H1 (cell line): ENCODE data around the gene CACNA1B. TPM values are rescaled to one million over a fixed set of nuclear protein-coding genes. Genes with fewer than 3 reads are reported as not detected.

Experiments used
- CTCF ChIA-PET: fragments of 300-600 bp; sonication (Branson Sonifier 250); formaldehyde crosslinking; loops from one replicate; lab custom pipeline; 2021; ENCODE audit not compliant: partially characterized antibody; lab: Charles Lee
- POLR2A ChIA-PET: fragments of 300-600 bp; sonication (Branson Sonifier 250); formaldehyde crosslinking; loops from one replicate; lab custom pipeline; 2021; ENCODE audit warnings: inconsistent platforms; ENCODE audit not compliant: partially characterized antibody; lab: Charles Lee
- DNase-seq, 2 experiments: peaks; one replicate each; pipeline versions ENCODE4 v3.0.0 to v3.0.0-alpha.2; 2010 to 2022; ENCODE audit warnings: low spot score in 2 of 2, low read depth in 1 of 2, mixed read lengths in 1 of 2
- FAIRE-seq: peaks from 2 replicates; lab custom pipeline; 2011; peaks lifted over from hg19 to GRCh38; lab: Jason Lieb, UNC
- H2AFZ ChIP-seq: 2 replicates; pipeline ENCODE4 v1.8.1; 2012; ENCODE audit warnings: low read length, inconsistent platforms
- H2AK5ac ChIP-seq: 2 replicates; pipeline ENCODE4 v1.6.1; 2013; ENCODE audit warnings: low read depth, low read length
- H2BK120ac ChIP-seq: replicated peaks from 2 replicates; pipeline ENCODE3; 2013; ENCODE audit warnings: low read depth, low read length, inconsistent platforms
- H2BK12ac ChIP-seq: 2 replicates; pipeline ENCODE4 v1.6.1; 2013; ENCODE audit warnings: low read depth, low read length
- H2BK15ac ChIP-seq: 2 replicates; pipeline ENCODE4 v1.6.1; 2013; ENCODE audit warnings: low read length
- H2BK20ac ChIP-seq: 2 replicates; pipeline ENCODE4 v1.6.1; 2013; ENCODE audit warnings: low read length
- H2BK5ac ChIP-seq: 2 replicates; pipeline ENCODE4 v1.6.1; 2013; ENCODE audit warnings: low read depth, low read length
- H3K14ac ChIP-seq: 2 replicates; pipeline ENCODE4 v1.6.1; 2013; ENCODE audit warnings: inconsistent platforms; ENCODE audit not compliant: insufficient read length
- H3K18ac ChIP-seq: 2 replicates; pipeline ENCODE4 v1.6.1; 2013; ENCODE audit warnings: low read length; ENCODE audit errors: extremely low read depth
- H3K23ac ChIP-seq: 2 replicates; pipeline ENCODE4 v1.6.1; 2013; ENCODE audit warnings: inconsistent platforms; ENCODE audit not compliant: insufficient read length
- H3K23me2 ChIP-seq: 2 replicates; pipeline ENCODE4 v1.6.1; 2013; ENCODE audit warnings: low read depth, low read length
- H3K27ac ChIP-seq: 2 replicates; pipeline ENCODE4 v1.6.1; 2011; ENCODE audit warnings: low read depth, low read length, inconsistent platforms
- H3K27me3 ChIP-seq, 4 experiments: replicated peaks in 1 of 4; 1 replicate in 1 of 4; 2 replicates in 3 of 4; pipeline versions ENCODE4 v1.6.1 to v1.8.1; 2011 to 2013; ENCODE audit warnings: low read length in 3 of 4, mild to moderate bottlenecking in 3 of 4, inconsistent platforms in 2 of 4, mixed read lengths in 2 of 4, moderate library complexity in 1 of 4; ENCODE audit not compliant: control insufficient read depth in 3 of 4, insufficient read depth in 3 of 4; ENCODE audit errors: extremely low read depth in 1 of 4
- H3K36me3 ChIP-seq, 4 experiments: 2 replicates each; pipeline versions ENCODE4 v1.6.1 to v1.8.1; 2011 to 2013; ENCODE audit warnings: mild to moderate bottlenecking in 4 of 4, low read length in 3 of 4, moderate library complexity in 2 of 4, control low read depth in 1 of 4, inconsistent platforms in 1 of 4; ENCODE audit not compliant: insufficient read depth in 4 of 4, control insufficient read depth in 2 of 4
- H3K4ac ChIP-seq: replicated peaks from 2 replicates; pipeline ENCODE3; 2013; ENCODE audit warnings: low read length, low read depth, mixed read lengths, inconsistent platforms; ENCODE audit not compliant: insufficient read length
- H3K4me1 ChIP-seq, 4 experiments: replicated peaks in 1 of 4; 1 replicate in 1 of 4; 2 replicates in 3 of 4; pipeline versions ENCODE4 v1.6.1 to v1.8.1; 2011 to 2013; ENCODE audit warnings: low read length in 3 of 4, inconsistent platforms in 2 of 4, mixed read lengths in 1 of 4; ENCODE audit not compliant: insufficient read depth in 4 of 4, control insufficient read depth in 3 of 4
- H3K4me2 ChIP-seq, 2 experiments: 2 replicates each; pipeline versions ENCODE4 v1.6.1 to v1.8.1; 2011 to 2013; ENCODE audit warnings: low read depth in 2 of 2, low read length in 2 of 2, control low read depth in 1 of 2, inconsistent platforms in 1 of 2, mild to moderate bottlenecking in 1 of 2; ENCODE audit not compliant: insufficient read depth in 1 of 2
- H3K4me3 ChIP-seq, 4 experiments: fragments of 200-600, 300-600 bp in 1 of 4; sonication (generic), shearing (Covaris generic), sonication (Bioruptor Twin) in 1 of 4; 2 replicates each; pipeline versions ENCODE4 v1.5.1 to v1.8.1; 2011 to 2016; ENCODE audit warnings: low read length in 4 of 4, low read depth in 3 of 4, control low read depth in 2 of 4, inconsistent platforms in 2 of 4, mild to moderate bottlenecking in 2 of 4, mixed read lengths in 1 of 4, moderate library complexity in 1 of 4; ENCODE audit not compliant: insufficient read depth in 2 of 4; ENCODE audit errors: extremely low read depth in 1 of 4
- H3K56ac ChIP-seq: replicated peaks from 2 replicates; pipeline ENCODE3; 2013; ENCODE audit warnings: low read depth, mild to moderate bottlenecking, mixed read lengths, low read length, inconsistent platforms; ENCODE audit not compliant: insufficient read length
- H3K79me1 ChIP-seq: 2 replicates; pipeline ENCODE4 v1.6.1; 2013; ENCODE audit warnings: low read depth, low read length, control low read depth
- H3K79me2 ChIP-seq, 2 experiments: 2 replicates each; pipeline versions ENCODE4 v1.6.1 to v1.8.1; 2012 to 2013; ENCODE audit warnings: low read length in 2 of 2, mild to moderate bottlenecking in 2 of 2, inconsistent platforms in 1 of 2; ENCODE audit not compliant: insufficient read depth in 2 of 2, control insufficient read depth in 1 of 2
- H3K9ac ChIP-seq, 4 experiments: replicated peaks in 1 of 4; 1 replicate in 1 of 4; 2 replicates in 3 of 4; pipeline versions ENCODE4 v1.6.1 to v1.8.1; 2011 to 2013; ENCODE audit warnings: low read depth in 3 of 4, low read length in 3 of 4, control low read depth in 2 of 4, mild to moderate bottlenecking in 2 of 4, moderate library complexity in 2 of 4, inconsistent platforms in 1 of 4; ENCODE audit errors: extremely low read depth in 1 of 4
- H3K9me3 ChIP-seq, 2 experiments: 2 replicates each; pipeline versions ENCODE4 v1.6.1 to v1.8.1; 2012 to 2013; ENCODE audit warnings: mild to moderate bottlenecking in 2 of 2, moderate library complexity in 2 of 2, control low read depth in 1 of 2, inconsistent platforms in 1 of 2, low read depth in 1 of 2, low read length in 1 of 2, mixed read lengths in 1 of 2; ENCODE audit not compliant: insufficient read depth in 2 of 2
- H4K20me1 ChIP-seq, 2 experiments: replicated peaks in 1 of 2; 2 replicates each; pipeline versions ENCODE3 to v1.8.1; 2011 to 2013; ENCODE audit warnings: inconsistent platforms in 2 of 2, low read length in 2 of 2, mild to moderate bottlenecking in 1 of 2; ENCODE audit not compliant: insufficient read depth in 2 of 2, control insufficient read depth in 1 of 2
- H4K5ac ChIP-seq: 2 replicates; pipeline ENCODE4 v1.6.1; 2013; ENCODE audit warnings: low read length, low read depth, mixed read lengths, inconsistent platforms; ENCODE audit not compliant: insufficient read length
- H4K8ac ChIP-seq: 2 replicates; pipeline ENCODE4 v1.8.0; 2013; ENCODE audit warnings: mild to moderate bottlenecking, moderate library complexity, low read length, inconsistent platforms; ENCODE audit not compliant: insufficient read depth; ENCODE audit errors: extremely low read depth
- H4K91ac ChIP-seq: replicated peaks from 2 replicates; pipeline ENCODE3; 2013; ENCODE audit warnings: low read length, mixed read lengths, inconsistent platforms; ENCODE audit not compliant: insufficient read length
- ATF2 ChIP-seq: IDR thresholded peaks from 2 replicates; pipeline ENCODE4 v1.6.1; 2012; ENCODE audit warnings: low read length, inconsistent platforms
- EZH2 ChIP-seq: fragments of 200-600 bp; sonication (generic); IDR thresholded peaks from 2 replicates; pipeline ENCODE4 v1.7.1; 2012; ENCODE audit warnings: low read depth, mild to moderate bottlenecking, moderate library complexity, low read length, inconsistent platforms; ENCODE audit not compliant: severe bottlenecking
- GABPA ChIP-seq: IDR thresholded peaks from 2 replicates; pipeline ENCODE4 v1.6.1; 2011; ENCODE audit warnings: mild to moderate bottlenecking, low read length, moderate library complexity, borderline replicate concordance; ENCODE audit not compliant: insufficient read depth
- HDAC2 ChIP-seq, 2 experiments: fragments of 300-600 bp in 1 of 2; sonication (generic) in 1 of 2; IDR thresholded peaks; 2 replicates each; pipeline ENCODE4 v1.6.1; 2011 to 2012; ENCODE audit warnings: low read depth in 2 of 2, low read length in 2 of 2, mild to moderate bottlenecking in 2 of 2, moderate library complexity in 2 of 2, borderline replicate concordance in 1 of 2, inconsistent platforms in 1 of 2
- POU5F1 ChIP-seq: IDR thresholded peaks from 2 replicates; pipeline ENCODE4 v1.6.1; 2011; ENCODE audit warnings: low read depth, mild to moderate bottlenecking, low read length, moderate library complexity
- RAD21 ChIP-seq, 2 experiments: IDR thresholded peaks in 1 of 2; conservative IDR thresholded peaks in 1 of 2; 2 replicates each; pipeline ENCODE4 v1.6.1; 2011; ENCODE audit warnings: low read depth in 2 of 2, low read length in 2 of 2, improper control_type of control experiment in 1 of 2, inconsistent platforms in 1 of 2, mild to moderate bottlenecking in 1 of 2, moderate library complexity in 1 of 2
- SP4 ChIP-seq: IDR thresholded peaks from 2 replicates; pipeline ENCODE4 v1.6.1; 2012; ENCODE audit warnings: low read length, inconsistent platforms
- SRF ChIP-seq: IDR thresholded peaks from 2 replicates; pipeline ENCODE4 v1.6.1; 2011; ENCODE audit warnings: mild to moderate bottlenecking, low read depth, low read length, moderate library complexity
- WGBS, 2 experiments: shearing (Covaris generic) in 1 of 2; methylation state at CpG; one replicate each; pipeline versions ENCODE4 v1.1.6 to v1.1.7; 2013 to 2015; ENCODE audit warnings: low lambda C conversion rate in 2 of 2, mixed read lengths in 2 of 2, inconsistent platforms in 1 of 2, low coverage in 1 of 2, missing lambda C conversion rate in 1 of 2; ENCODE audit not compliant: insufficient replicate concordance in 2 of 2, insufficient coverage in 1 of 2, insufficient read length in 1 of 2; ENCODE audit errors: extremely low coverage in 1 of 2, missing lambda C conversion rate in 1 of 2; 5-methylcytosine and 5-hydroxymethylcytosine counted together
- polyA plus RNA-seq, 7 experiments: library from polyadenylated mRNA; depleted of rRNA in 3 of 7; stranded (reverse) in 5 of 7; unstranded in 2 of 7; fragments of >200 nt in 5 of 7; fragments of 200-250 nt in 2 of 7; gene quantifications; 1 replicate in 5 of 7; 2 replicates in 1 of 7; 4 replicates in 1 of 7; pipeline versions ENCODE4 v1.2.1 to v1.2.3, GENCODE V29; 2011 to 2013; ENCODE audit warnings: missing spikeins in 2 of 7, mixed read lengths in 2 of 7
- total RNA-seq: library from RNA; stranded (reverse); fragmentation: NEBNext Ultra II Directional; extraction: Animal tissue kit (Norgen Biotek cat#: 25700); gene quantifications from 2 replicates; pipeline ENCODE4 v1.2.1, GENCODE V29; 2021

CACNA1B gene
- total and polyA plus RNA-seq, 2 of the 8 experiments (the other 6 are each of a cell fraction or from before 2014, with no cell fraction given): 1.5 to 5.7 TPM

GRCh38 chr9:137873408-137873807 lies 4.2 kb upstream of the CACNA1B start:
- H3K4me3 ChIP-seq: no peak overlapping the region
- no peak for TF ChIP-seq ATF2
- TF ChIP-seq EZH2: no peak
- TF ChIP-seq SRF: no peak
- TF ChIP-seq SP4: no peak
- no peak for TF ChIP-seq GABPA
- TF ChIP-seq RAD21 (IDR thresholded peaks at IDR 0.05 in 1 of 2, conservative IDR thresholded peaks at IDR 0.05 in 1 of 2; ENCODE audit: low read depth in 2 of 2, low read length in 2 of 2): no peak
- TF ChIP-seq POU5F1: no peak
- TF ChIP-seq HDAC2 (IDR thresholded peaks at IDR 0.05; ENCODE audit: borderline replicate concordance in 1 of 2, low read depth in 2 of 2, low read length in 2 of 2): no peak

More at GRCh38 chr9:137873408-137873807, 4.2 kb upstream of the CACNA1B start:
- H3K23ac ChIP-seq: no peak overlapping the region
- H2BK120ac ChIP-seq: no peak overlapping the region
- H2BK15ac ChIP-seq: no peak overlapping the region
- H3K18ac ChIP-seq: no peak overlapping the region
- no peak for DNase-seq
- no peak overlapping the region for H2BK5ac ChIP-seq
- 0 out of 2 replicates have a peak, but pooled peaks cover 2% of the 10 kb centered on the region for H3K79me1 ChIP-seq
- peaks cover 0 to 4% of the 10 kb centered on the region in 2 experiments for H4K20me1 ChIP-seq
- H3K4me2 ChIP-seq: no peak overlapping the region
- H3K27me3 ChIP-seq: peaks cover 0 to 8% (median 4%) of the 10 kb centered on the region in 4 experiments; a peak in 5 of 7 replicates
- H3K9ac ChIP-seq: no peak overlapping the region
- H2BK20ac ChIP-seq: no peak overlapping the region
- no peaks in the 10 kb centered on the region for H3K79me2 ChIP-seq
- CTCF ChIA-PET: interaction anchor here (2.0 kb wide), 1 partner anchor 9 kb away, joined by 5 read pairs; no protein-coding TSS in a partner anchor
- no peak overlapping the region for H3K14ac ChIP-seq
- POLR2A ChIA-PET: no interaction called here
- peaks cover 10 to 48% of the 10 kb centered on the region in 2 experiments; a peak in 3 of 4 replicates for H3K9me3 ChIP-seq
- H2BK12ac ChIP-seq: no peak overlapping the region
- H3K36me3 ChIP-seq: no peaks in the 10 kb centered on the region
- H4K5ac ChIP-seq: no peak overlapping the region
- H4K8ac ChIP-seq: no peak overlapping the region
- H3K27ac ChIP-seq: no peak overlapping the region
- no peak overlapping the region for H3K4ac ChIP-seq
- no peak overlapping the region for H4K91ac ChIP-seq
- WGBS, 2 experiments: 86% methylated on average over 5 of the region's 8 CpGs; no CpG with 5 or more reads in 1 of the 2 experiments
- no peak overlapping the region for H2AFZ ChIP-seq
- H3K56ac ChIP-seq: no peak overlapping the region
- FAIRE-seq: no peak
- H3K4me1 ChIP-seq: peaks cover 0 to 2% (median 0%) of the 10 kb centered on the region in 4 experiments; a peak in 1 of 7 replicates
- no peak overlapping the region for H2AK5ac ChIP-seq
- peaks cover 5% of the 10 kb centered on the region for H3K23me2 ChIP-seq
